ENCODE data around the gene L2HGDH. TPM values are rescaled to one million over a fixed set of nuclear protein-coding genes. Genes with fewer than 3 reads are reported as not detected.

Gene L2HGDH
- total RNA-seq, 2 experiments from 2014 or later = 1.7 to 3.1 TPM

DNA sequence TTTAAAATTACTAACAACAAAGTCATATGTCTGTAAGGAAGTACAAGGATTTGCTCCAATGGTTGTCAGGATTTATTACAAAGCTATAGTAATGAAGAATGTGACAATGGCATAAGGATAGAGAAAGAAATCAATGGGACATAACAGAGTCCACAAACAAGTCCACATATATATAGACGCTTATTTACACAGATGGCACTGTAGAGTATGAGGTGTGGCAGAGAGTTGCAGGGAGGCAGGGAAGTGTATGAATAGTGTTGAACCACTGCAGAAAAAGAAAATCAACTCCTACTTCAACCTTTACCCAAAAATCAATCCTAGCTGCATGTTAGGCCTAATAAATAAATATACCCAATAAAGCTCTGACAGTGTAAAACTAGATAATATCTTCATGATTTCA lies 102.0 kb downstream of the L2HGDH start:
- Mint-ChIP-seq H3K9me3 (no peaks in the 10 kb centered on the region), H3K27me3 (no peaks in the 10 kb centered on the region), H3K36me3 (ENCODE audit: low read depth) (peaks cover 1% of the 10 kb centered on the region), H3K4me1 (ENCODE audit: low read depth) (peaks cover 31% of the 10 kb centered on the region), H3K27ac (no peak overlapping the region), H3K4me3 (no peak overlapping the region)
- intact Hi-C loops (cut with DNase I, micrococcal nuclease) = no loop called here
- H3K9me3 ChIP-seq (ENCODE audit: control insufficient read depth in 1 of 2, insufficient read depth in 1 of 2, low read length in 2 of 2) = no peaks in the 10 kb centered on the region
- no peak overlapping the region for H3K4me3 ChIP-seq (ENCODE audit: low read length)
- no peak for ATAC-seq (ENCODE audit: poor library complexity)
- CTCF ChIA-PET = interaction anchor here (1.2 to 1.3 kb wide), 2 partner anchors 8 to 9 kb away, joined by 3 to 4 read pairs; no protein-coding TSS in a partner anchor
- no peaks in the 10 kb centered on the region for H3K27me3 ChIP-seq (ENCODE audit: control insufficient read depth in 1 of 2, insufficient read depth in 2 of 2, low read length in 2 of 2)
- TF ChIP-seq, protein P1, sequence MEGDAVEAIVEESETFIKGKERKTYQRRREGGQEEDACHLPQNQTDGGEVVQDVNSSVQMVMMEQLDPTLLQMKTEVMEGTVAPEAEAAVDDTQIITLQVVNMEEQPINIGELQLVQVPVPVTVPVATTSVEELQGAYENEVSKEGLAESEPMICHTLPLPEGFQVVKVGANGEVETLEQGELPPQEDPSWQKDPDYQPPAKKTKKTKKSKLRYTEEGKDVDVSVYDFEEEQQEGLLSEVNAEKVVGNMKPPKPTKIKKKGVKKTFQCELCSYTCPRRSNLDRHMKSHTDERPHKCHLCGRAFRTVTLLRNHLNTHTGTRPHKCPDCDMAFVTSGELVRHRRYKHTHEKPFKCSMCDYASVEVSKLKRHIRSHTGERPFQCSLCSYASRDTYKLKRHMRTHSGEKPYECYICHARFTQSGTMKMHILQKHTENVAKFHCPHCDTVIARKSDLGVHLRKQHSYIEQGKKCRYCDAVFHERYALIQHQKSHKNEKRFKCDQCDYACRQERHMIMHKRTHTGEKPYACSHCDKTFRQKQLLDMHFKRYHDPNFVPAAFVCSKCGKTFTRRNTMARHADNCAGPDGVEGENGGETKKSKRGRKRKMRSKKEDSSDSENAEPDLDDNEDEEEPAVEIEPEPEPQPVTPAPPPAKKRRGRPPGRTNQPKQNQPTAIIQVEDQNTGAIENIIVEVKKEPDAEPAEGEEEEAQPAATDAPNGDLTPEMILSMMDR (IDR thresholded peaks at IDR 0.05) = no peak
- H3K4me1 ChIP-seq (ENCODE audit: insufficient read depth, low read length) = no peaks in the 10 kb centered on the region
- POLR2A ChIA-PET = no interaction called here
- no peak for DNase-seq
- no peaks in the 10 kb centered on the region for H3K36me3 ChIP-seq (ENCODE audit: insufficient read depth, low read length)
- no peak overlapping the region for H3K27ac ChIP-seq (ENCODE audit: low read depth in 1 of 2, low read length in 2 of 2)

DNA sequence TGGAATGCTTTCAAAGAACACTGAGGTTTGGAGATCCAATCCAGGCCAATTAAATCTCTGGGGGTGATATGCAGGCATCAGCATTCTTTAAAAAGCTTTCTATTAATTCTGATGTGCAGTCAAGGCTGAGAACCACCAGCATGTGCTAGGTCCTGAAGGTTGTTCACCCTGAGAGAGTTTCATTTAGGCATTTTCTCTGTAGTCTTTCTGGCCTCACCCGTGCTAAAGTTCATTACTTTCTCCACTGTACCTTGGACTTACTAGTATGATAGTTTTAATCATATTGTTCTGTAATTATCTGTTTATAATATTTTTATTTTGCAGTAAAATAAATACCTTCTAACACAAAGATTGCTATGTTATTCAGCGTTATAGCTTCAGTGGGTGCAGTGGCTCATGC lies 113.5 kb downstream of the L2HGDH start:
- peaks cover 71% of the 10 kb centered on the region for H3K36me3 Mint-ChIP-seq (ENCODE audit: low read depth)
- CTCF ChIA-PET = no interaction called here
- peaks cover 32% of the 10 kb centered on the region for H3K36me3 ChIP-seq (ENCODE audit: insufficient read depth, low read length)

DNA sequence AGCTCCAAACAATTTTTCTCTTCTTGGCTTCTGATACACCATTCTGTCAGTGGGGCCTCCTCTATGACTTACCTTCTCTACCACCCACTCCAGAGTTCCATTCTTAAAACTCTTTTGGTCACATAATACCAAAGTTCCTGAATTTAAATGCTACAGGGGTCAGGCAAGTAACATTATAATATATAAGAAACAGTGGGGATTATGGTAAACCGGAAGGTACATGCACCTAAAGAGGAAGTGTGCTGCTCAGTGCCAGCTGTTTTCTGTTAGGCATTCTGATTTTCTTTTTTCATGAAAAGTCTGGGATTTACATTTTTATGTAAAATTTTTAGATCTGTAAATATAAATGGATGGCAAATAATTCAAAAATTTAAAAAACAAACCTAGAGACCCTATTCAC lies 120.5 kb downstream of the L2HGDH start:
- ATAC-seq (ENCODE audit: poor library complexity) = no peak
- Mint-ChIP-seq H3K4me1 (ENCODE audit: low read depth) (no peaks in the 10 kb centered on the region), H3K27me3 (no peaks in the 10 kb centered on the region), H3K27ac (no peak overlapping the region), H3K36me3 (ENCODE audit: low read depth) (peaks cover 54% of the 10 kb centered on the region), H3K9me3 (no peaks in the 10 kb centered on the region), H3K4me3 (no peak overlapping the region)
- POLR2A ChIA-PET = no interaction called here
- no peak overlapping the region for H3K27ac ChIP-seq (ENCODE audit: low read depth in 1 of 2, low read length in 2 of 2)
- intact Hi-C loops (cut with DNase I, micrococcal nuclease) = no loop called here
- CTCF ChIA-PET = interaction anchor here (1.2 kb wide), 1 partner anchor 23 kb away, joined by 3 read pairs; no protein-coding TSS in a partner anchor
- H3K9me3 ChIP-seq (ENCODE audit: control insufficient read depth in 1 of 2, insufficient read depth in 1 of 2, low read length in 2 of 2) = no peaks in the 10 kb centered on the region
- H3K4me1 ChIP-seq (ENCODE audit: insufficient read depth, low read length) = no peaks in the 10 kb centered on the region
- DNase-seq = no peak
- H3K4me3 ChIP-seq (ENCODE audit: low read length) = no peak overlapping the region
- no peaks in the 10 kb centered on the region for H3K27me3 ChIP-seq (ENCODE audit: control insufficient read depth in 1 of 2, insufficient read depth in 2 of 2, low read length in 2 of 2)
- peaks cover 13% of the 10 kb centered on the region for H3K36me3 ChIP-seq (ENCODE audit: insufficient read depth, low read length)
- TF ChIP-seq, protein P1 (IDR thresholded peaks at IDR 0.05) = no peak

More for the DNA sequence above, 113.5 kb downstream of the L2HGDH start:
- H3K4me3 Mint-ChIP-seq = no peak overlapping the region
- H3K4me1 Mint-ChIP-seq (ENCODE audit: low read depth) = no peaks in the 10 kb centered on the region
- H3K4me1 ChIP-seq (ENCODE audit: insufficient read depth, low read length) = no peaks in the 10 kb centered on the region
- H3K27ac ChIP-seq (ENCODE audit: low read depth in 1 of 2, low read length in 2 of 2) = no peak overlapping the region
- H3K27me3 ChIP-seq (ENCODE audit: control insufficient read depth in 1 of 2, insufficient read depth in 2 of 2, low read length in 2 of 2) = no peaks in the 10 kb centered on the region
- intact Hi-C loops (cut with DNase I, micrococcal nuclease) = no loop called here
- H3K27me3 Mint-ChIP-seq = no peaks in the 10 kb centered on the region
- no peaks in the 10 kb centered on the region for H3K9me3 Mint-ChIP-seq
- ATAC-seq (ENCODE audit: poor library complexity) = no peak
- DNase-seq = no peak
- TF ChIP-seq, protein P1 (IDR thresholded peaks at IDR 0.05) = no peak
- H3K27ac Mint-ChIP-seq = no peak overlapping the region
- no peaks in the 10 kb centered on the region for H3K9me3 ChIP-seq (ENCODE audit: control insufficient read depth in 1 of 2, insufficient read depth in 1 of 2, low read length in 2 of 2)
- H3K4me3 ChIP-seq (ENCODE audit: low read length) = no peak overlapping the region
- POLR2A ChIA-PET = no interaction called here

Small RNA genes lying within 50 kb of the gene (microRNA-seq; reads per million reads assigned to microRNA genes)
- gene MIR4504 (ENCODE audit: borderline microRNAs expressed, borderline replicate concordance) = not detected

Other genes with a start within 250 kb of the L2HGDH start
- gene VCPKMT, start 195.7 kb downstream of the L2HGDH start, total RNA-seq = 10 to 100 TPM; 30.4 to 32.4 TPM
- 10 to 100 TPM; 53.8 to 56.7 TPM for gene SOS2, start 80.7 kb downstream of the L2HGDH start, total RNA-seq
- gene DMAC2L, start 95 bp upstream of the L2HGDH start, total RNA-seq = 10 to 100 TPM; 10.8 to 13.4 TPM
- 1 to 10 TPM; 2.4 to 2.8 TPM for gene CDKL1, start 84.7 kb upstream of the L2HGDH start, total RNA-seq
- gene MAP4K5, start 220.3 kb upstream of the L2HGDH start, total RNA-seq = 10 to 100 TPM; 32.4 to 34.5 TPM
- 1 to 10 TPM; 1.2 TPM for gene ATL1, start 247.9 kb upstream of the L2HGDH start, total RNA-seq